Stomach (tissue), 4 donors: ENCODE results near the gene FAM168B.

Experiments
- POLR2A ChIP-seq, 4 donors: fragments of 450-650 bp; IDR thresholded peaks; one replicate each; pipeline ENCODE4 v1.6.1; 2016; ENCODE audit warnings: antibody characterized with exemption in 4 of 4, control low read depth in 2 of 4, mild to moderate bottlenecking in 1 of 4, moderate library complexity in 1 of 4
- TF ChIP-seq, protein P1 (sequence below), 7 experiments: fragments of 450-650 bp in 4 of 7; fragments of 200-600 bp in 3 of 7; sonication (generic) in 3 of 7; IDR thresholded peaks; one replicate each; pipeline ENCODE4 v1.5.1; 2016 to 2019; ENCODE audit warnings: antibody characterized with exemption in 7 of 7, control low read depth in 2 of 7, mild to moderate bottlenecking in 1 of 7

DNA sequence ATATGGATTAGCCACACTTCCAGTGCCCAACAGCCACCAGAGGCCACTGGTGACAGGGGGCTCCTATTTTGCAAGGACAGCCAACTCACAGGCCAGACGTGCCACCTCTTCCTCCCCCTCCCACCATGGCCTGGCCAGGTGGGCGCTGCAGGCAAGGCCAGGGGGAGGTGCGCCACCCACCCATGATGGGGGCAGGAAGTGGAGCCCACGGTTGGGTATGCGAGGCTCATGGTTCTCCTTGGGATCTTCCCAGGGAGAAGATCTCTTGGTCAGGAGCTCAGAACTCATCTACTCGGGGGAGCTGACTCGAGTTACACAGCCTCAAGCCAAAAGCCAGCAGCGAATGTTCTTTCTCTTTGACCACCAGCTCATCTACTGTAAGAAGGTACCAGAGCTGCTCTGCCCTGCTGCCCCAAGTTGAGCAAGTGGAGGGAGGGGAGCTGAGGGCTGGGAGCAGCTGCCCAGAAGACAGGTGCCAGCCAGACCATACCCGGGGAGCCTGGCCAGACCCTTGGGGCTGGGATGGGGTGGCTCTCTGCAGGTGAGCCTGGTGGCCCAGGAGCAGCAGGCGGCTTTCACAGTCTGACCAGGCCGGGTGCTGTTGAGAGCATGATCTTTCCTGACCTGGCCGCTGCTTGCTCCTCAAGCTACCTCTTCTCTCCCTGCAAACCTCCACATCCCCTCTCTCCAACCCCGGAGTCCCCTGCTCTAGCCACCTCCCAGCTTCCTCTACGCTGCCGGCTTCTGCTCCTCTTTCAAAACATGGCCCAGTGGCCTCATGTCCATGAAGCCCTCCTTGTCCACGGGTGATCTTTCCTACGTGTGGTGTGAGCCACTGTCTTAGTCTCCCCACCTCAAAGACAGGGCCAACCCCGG, 49.8 kb downstream of the FAM168B start:
- TF ChIP-seq, protein P1, sequence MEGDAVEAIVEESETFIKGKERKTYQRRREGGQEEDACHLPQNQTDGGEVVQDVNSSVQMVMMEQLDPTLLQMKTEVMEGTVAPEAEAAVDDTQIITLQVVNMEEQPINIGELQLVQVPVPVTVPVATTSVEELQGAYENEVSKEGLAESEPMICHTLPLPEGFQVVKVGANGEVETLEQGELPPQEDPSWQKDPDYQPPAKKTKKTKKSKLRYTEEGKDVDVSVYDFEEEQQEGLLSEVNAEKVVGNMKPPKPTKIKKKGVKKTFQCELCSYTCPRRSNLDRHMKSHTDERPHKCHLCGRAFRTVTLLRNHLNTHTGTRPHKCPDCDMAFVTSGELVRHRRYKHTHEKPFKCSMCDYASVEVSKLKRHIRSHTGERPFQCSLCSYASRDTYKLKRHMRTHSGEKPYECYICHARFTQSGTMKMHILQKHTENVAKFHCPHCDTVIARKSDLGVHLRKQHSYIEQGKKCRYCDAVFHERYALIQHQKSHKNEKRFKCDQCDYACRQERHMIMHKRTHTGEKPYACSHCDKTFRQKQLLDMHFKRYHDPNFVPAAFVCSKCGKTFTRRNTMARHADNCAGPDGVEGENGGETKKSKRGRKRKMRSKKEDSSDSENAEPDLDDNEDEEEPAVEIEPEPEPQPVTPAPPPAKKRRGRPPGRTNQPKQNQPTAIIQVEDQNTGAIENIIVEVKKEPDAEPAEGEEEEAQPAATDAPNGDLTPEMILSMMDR (IDR thresholded peaks at IDR 0.05), result no peak
- TF ChIP-seq POLR2A (IDR thresholded peaks at IDR 0.05), result no peak
